Neural progenitor cell (in vitro differentiated cells): ENCODE data around the gene IQCK. TPM values are rescaled to one million over a fixed set of nuclear protein-coding genes. Genes with fewer than 3 reads are reported as not detected.

Experiments used
- DNase-seq: peaks from one replicate; pipeline ENCODE4 v3.0.0-alpha.2; 2016; ENCODE audit warnings: low spot score
- H2AFZ ChIP-seq: fragments of 200-600 bp; sonication (generic); replicated peaks from 2 replicates; pipeline ENCODE4 v1.6.1; 2016; ENCODE audit warnings: antibody characterized with exemption
- H3F3A ChIP-seq: fragments of 200-600 bp; sonication (generic); 2 replicates; pipeline ENCODE4 v1.6.1; 2016; ENCODE audit warnings: antibody characterized with exemption, low read depth
- H3K27ac ChIP-seq: fragments of 200-600 bp; sonication (generic); 2 replicates; pipeline ENCODE4 v1.5.1; 2016; ENCODE audit warnings: mild to moderate bottlenecking
- H3K27me3 ChIP-seq: fragments of 200-600 bp; sonication (generic); 2 replicates; pipeline ENCODE4 v1.6.1; 2016; ENCODE audit warnings: mild to moderate bottlenecking, moderate library complexity
- H3K36me3 ChIP-seq: fragments of 200-600 bp; sonication (generic); 2 replicates; pipeline ENCODE4 v1.5.1; 2016
- H3K4me1 ChIP-seq: fragments of 200-600 bp; sonication (generic); 2 replicates; pipeline ENCODE4 v1.6.1; 2016; ENCODE audit warnings: mixed run types
- H3K4me2 ChIP-seq: fragments of 200-600 bp; sonication (generic); 2 replicates; pipeline ENCODE4 v1.6.1; 2016
- H3K4me3 ChIP-seq: fragments of 200-600 bp; sonication (generic); 2 replicates; pipeline ENCODE4 v1.5.1; 2016
- H3K79me2 ChIP-seq: fragments of 200-600 bp; sonication (generic); 2 replicates; pipeline ENCODE4 v1.6.1; 2016; ENCODE audit warnings: low read depth
- H3K9ac ChIP-seq: fragments of 200-600 bp; sonication (generic); 2 replicates; pipeline ENCODE4 v1.6.1; 2016
- H3K9me3 ChIP-seq: fragments of 200-600 bp; sonication (generic); 2 replicates; pipeline ENCODE4 v1.5.1; 2016; ENCODE audit warnings: low read depth
- H4K20me1 ChIP-seq: fragments of 200-600 bp; sonication (generic); 2 replicates; pipeline ENCODE4 v1.6.1; 2016; ENCODE audit warnings: low read depth
- H3K27ac Mint-ChIP-seq: 3 replicates; pipeline ENCODE4 v1.8.0; 2021; ENCODE audit warnings: mixed read lengths
- H3K27me3 Mint-ChIP-seq: 2 replicates; pipeline ENCODE4 v1.8.0; 2022; ENCODE audit warnings: low read depth, mild to moderate bottlenecking, inconsistent platforms, moderate library complexity, mixed read lengths; ENCODE audit not compliant: insufficient read depth
- H3K36me3 Mint-ChIP-seq: 3 replicates; pipeline ENCODE4 v1.8.0; 2021; ENCODE audit warnings: mixed read lengths
- H3K4me1 Mint-ChIP-seq: 3 replicates; pipeline ENCODE4 v1.8.0; 2021; ENCODE audit warnings: mixed read lengths
- H3K4me3 Mint-ChIP-seq: 3 replicates; pipeline ENCODE4 v1.8.0; 2021; ENCODE audit warnings: mild to moderate bottlenecking, moderate library complexity, mixed read lengths
- H3K9me3 Mint-ChIP-seq: 3 replicates; pipeline ENCODE4 v1.8.0; 2020; ENCODE audit warnings: mixed read lengths
- CTCF ChIP-seq: fragments of 200-600 bp; sonication (generic); IDR thresholded peaks from 2 replicates; pipeline ENCODE4 v1.5.1; 2017; ENCODE audit warnings: antibody characterized with exemption, mild to moderate bottlenecking
- EZH2 ChIP-seq: fragments of 200-600 bp; sonication (generic); IDR thresholded peaks from 2 replicates; pipeline ENCODE4 v1.6.1; 2017; ENCODE audit warnings: antibody characterized with exemption, mild to moderate bottlenecking, moderate library complexity
- EZH2phosphoT487 ChIP-seq: fragments of 200-600 bp; sonication (generic); IDR thresholded peaks from 2 replicates; pipeline ENCODE4 v1.6.1; 2017; ENCODE audit warnings: antibody characterized with exemption
- total RNA-seq: library from RNA; depleted of rRNA; stranded (reverse); fragments of >200 nt; gene quantifications from 2 replicates; pipeline ENCODE4 v1.2.3, GENCODE V29; 2015; ENCODE audit warnings: low replicate concordance

IQCK gene
- total RNA-seq, 1 donor from 2014 or later, result 22.1 TPM

GRCh38 chr16:19745286-19746010, 27.4 kb downstream of the IQCK start:
- Histone ChIP-seq H3K4me1 (peaks cover 50% of the 10 kb centered on the region), H2AFZ (no peak overlapping the region), H3K36me3 (no peaks in the 10 kb centered on the region), H3K9ac (no peak overlapping the region), H3K27ac (no peak overlapping the region), H3K79me2 (no peaks in the 10 kb centered on the region), H3F3A (peaks cover 39% of the 10 kb centered on the region), H3K4me3 (no peak overlapping the region), H3K27me3 (no peaks in the 10 kb centered on the region), H3K9me3 (no peaks in the 10 kb centered on the region), H3K4me2 (no peak overlapping the region), H4K20me1 (peaks cover 34% of the 10 kb centered on the region)
- peaks cover 4% of the 10 kb centered on the region for H3K36me3 Mint-ChIP-seq
- TF ChIP-seq EZH2 (no peak), CTCF (no peak), EZH2phosphoT487 (no peak)
- peaks cover 80% of the 10 kb centered on the region for H3K4me1 Mint-ChIP-seq
- H3K27me3 Mint-ChIP-seq, result peaks cover 4% of the 10 kb centered on the region
- DNase-seq, result no peak
- peak overlapping the region; percentile 97 for H3K27ac Mint-ChIP-seq
- H3K9me3 Mint-ChIP-seq, result no peaks in the 10 kb centered on the region
- peak overlapping the region; percentile 76 for H3K4me3 Mint-ChIP-seq

- H3K27me3 Mint-ChIP-seq, result peaks cover 4% of the 10 kb centered on the region
- no peaks in the 10 kb centered on the region for H3K79me2 ChIP-seq
- H3K9ac ChIP-seq, result no peak overlapping the region
- H3F3A ChIP-seq, result peaks cover 39% of the 10 kb centered on the region
- H3K4me3 Mint-ChIP-seq, result no peak overlapping the region
- H3K4me1 Mint-ChIP-seq, result peaks cover 84% of the 10 kb centered on the region
- peaks cover 34% of the 10 kb centered on the region for H4K20me1 ChIP-seq
- peak overlapping the region; percentile 69 for H3K27ac Mint-ChIP-seq
- H3K36me3 ChIP-seq, result no peaks in the 10 kb centered on the region
- peak; percentile 75 for DNase-seq
- TF ChIP-seq EZH2phosphoT487, result no peak
- no peak for TF ChIP-seq CTCF
- TF ChIP-seq EZH2, result no peak
- no peaks in the 10 kb centered on the region for H3K27me3 ChIP-seq
- H3K4me2 ChIP-seq, result peak overlapping the region; percentile 15
- no peaks in the 10 kb centered on the region for H3K9me3 Mint-ChIP-seq
- H2AFZ ChIP-seq, result no peak overlapping the region
- no peak overlapping the region for H3K4me3 ChIP-seq
- no peaks in the 10 kb centered on the region for H3K9me3 ChIP-seq
- H3K36me3 Mint-ChIP-seq, result no peaks in the 10 kb centered on the region
- no peak overlapping the region for H3K27ac ChIP-seq
- H3K4me1 ChIP-seq, result peaks cover 50% of the 10 kb centered on the region
These were observed 28.5 kb downstream of the IQCK start for GRCh38 chr16:19746561-19746960.

- no peak overlapping the region for H3K9ac ChIP-seq
- no peaks in the 10 kb centered on the region for H3K9me3 ChIP-seq
- Mint-ChIP-seq H3K36me3 (no peaks in the 10 kb centered on the region), H3K9me3 (no peaks in the 10 kb centered on the region), H3K4me1 (peaks cover 79% of the 10 kb centered on the region), H3K4me3 (no peak overlapping the region), H3K27ac (no peak overlapping the region), H3K27me3 (peaks cover 4% of the 10 kb centered on the region)
- no peak overlapping the region for H3K27ac ChIP-seq
- peaks cover 39% of the 10 kb centered on the region for H3K4me1 ChIP-seq
- no peaks in the 10 kb centered on the region for H3K27me3 ChIP-seq
- H3K4me3 ChIP-seq, result no peak overlapping the region
- H2AFZ ChIP-seq, result no peak overlapping the region
- no peak overlapping the region for H3K4me2 ChIP-seq
- no peaks in the 10 kb centered on the region for H3K36me3 ChIP-seq
- peaks cover 26% of the 10 kb centered on the region for H3F3A ChIP-seq
- H3K79me2 ChIP-seq, result no peaks in the 10 kb centered on the region
- no peak for TF ChIP-seq EZH2phosphoT487
- no peak for TF ChIP-seq CTCF
- no peak for TF ChIP-seq EZH2
- no peak for DNase-seq
- peaks cover 29% of the 10 kb centered on the region for H4K20me1 ChIP-seq
These were observed 30.5 kb downstream of the IQCK start for GRCh38 chr16:19748389-19749168.
